GM12878 (cell line): ENCODE data around the gene WNK2. TPM values are rescaled to one million over a fixed set of nuclear protein-coding genes. Genes with fewer than 3 reads are reported as not detected.

Source experiments
- ATAC-seq: fragments of 200-7000 bp; cut with Tn5 transposase; 3 replicates; pipeline ENCODE4 v1.9.1; 2020; ENCODE audit warnings: mild to moderate bottlenecking, moderate library complexity
- BruUV-seq: library from RNA; stranded (reverse); fragments of 400-500 nt; replicated peaks from 2 replicates; lab custom pipeline; 2021; lab: Mats Ljungman, UMichigan
- CTCF ChIA-PET: fragments of 300-600 bp; sonication (Branson Sonifier 250); formaldehyde crosslinking; extraction: SDS; loops from one replicate; lab custom pipeline; 2021; ENCODE audit warnings: inconsistent platforms; lab: Yijun Ruan, JAX
- POLR2A ChIA-PET: fragments of 350-600 bp; formaldehyde crosslinking; extraction: SDS; loops from one replicate; lab custom pipeline; 2021; ENCODE audit warnings: inconsistent platforms; lab: Charles Lee
- RAD21 ChIA-PET: fragments of 300-600 bp; sonication (Branson Sonifier 250); formaldehyde crosslinking; loops from one replicate; lab custom pipeline; 2023; ENCODE audit warnings: antibody characterized with exemption; ENCODE audit not compliant: unreplicated experiment; lab: Charles Lee
- SMC1A ChIA-PET: fragments of 300-600 bp; sonication (Branson Sonifier 250); formaldehyde crosslinking; loops from one replicate; lab custom pipeline; 2023; ENCODE audit not compliant: unreplicated experiment, uncharacterized antibody; lab: Charles Lee
- DNase-seq: peaks from one replicate; pipeline ENCODE4 v3.0.0-alpha.2; 2011; ENCODE audit warnings: low read depth, low spot score
- FAIRE-seq: peaks from 3 replicates; lab custom pipeline; 2011; peaks lifted over from hg19 to GRCh38; lab: Jason Lieb, UNC
- H2AFZ ChIP-seq: 2 replicates; pipeline ENCODE4 v1.6.0; 2011; ENCODE audit warnings: low read depth, low read length, control low read depth; ENCODE audit not compliant: control insufficient read depth
- H3K27ac ChIP-seq: 2 replicates; pipeline ENCODE4 v1.5.1; 2011; ENCODE audit warnings: control low read depth; ENCODE audit not compliant: control insufficient read depth, insufficient read depth
- H3K27me3 ChIP-seq, 2 experiments: replicated peaks in 1 of 2; 2 replicates each; pipeline versions ENCODE4 v1.6.0 to v1.6.1; 2011; ENCODE audit warnings: low read length in 1 of 2; ENCODE audit not compliant: control insufficient read depth in 2 of 2, insufficient read depth in 2 of 2
- H3K36me3 ChIP-seq, 2 experiments: 2 replicates each; pipeline ENCODE4 v1.5.1; 2011; ENCODE audit warnings: low read length in 1 of 2; ENCODE audit not compliant: control insufficient read depth in 2 of 2, insufficient read depth in 2 of 2
- H3K4me1 ChIP-seq: 2 replicates; pipeline ENCODE4 v1.6.1; 2011; ENCODE audit warnings: mild to moderate bottlenecking, low read length, moderate library complexity, mixed read lengths; ENCODE audit not compliant: control insufficient read depth, insufficient read depth
- H3K4me2 ChIP-seq: 2 replicates; pipeline ENCODE4 v1.6.0; 2011; ENCODE audit warnings: control low read depth; ENCODE audit not compliant: control insufficient read depth, insufficient read depth
- H3K4me3 ChIP-seq: fragments of 200-600 bp; sonication (generic); 2 replicates; pipeline ENCODE4 v1.5.1; 2016
- H3K79me2 ChIP-seq: 2 replicates; pipeline ENCODE4 v1.6.0; 2011; ENCODE audit warnings: low read length; ENCODE audit not compliant: control insufficient read depth, insufficient read depth
- H3K9ac ChIP-seq: 2 replicates; pipeline ENCODE4 v1.8.0; 2011; ENCODE audit warnings: low read length, control low read depth, mixed read lengths; ENCODE audit not compliant: control insufficient read depth, insufficient read depth
- H3K9me3 ChIP-seq: replicated peaks from 3 replicates; pipeline ENCODE4 v1.5.1; 2011; ENCODE audit warnings: mild to moderate bottlenecking, low read length; ENCODE audit not compliant: control insufficient read depth, insufficient read depth
- H4K20me1 ChIP-seq: 2 replicates; pipeline ENCODE4 v1.6.0; 2011; ENCODE audit not compliant: control insufficient read depth, insufficient read depth
- CHD4 ChIP-seq: fragments of 200-600 bp; sonication (generic); IDR thresholded peaks from 2 replicates; pipeline ENCODE4 v1.6.1; 2016; ENCODE audit warnings: mild to moderate bottlenecking
- GABPA ChIP-seq: IDR thresholded peaks from 2 replicates; pipeline ENCODE4 v1.6.1; 2014; ENCODE audit warnings: antibody characterized with exemption, low read depth, mild to moderate bottlenecking, inconsistent platforms
- NFYA ChIP-seq: IDR thresholded peaks from 2 replicates; pipeline ENCODE4 v1.6.1; 2011; ENCODE audit warnings: low read depth, mild to moderate bottlenecking, low read length, improper control_type of control experiment, borderline replicate concordance
- SIX5 ChIP-seq: IDR thresholded peaks from 2 replicates; pipeline ENCODE4 v1.6.1; 2011; ENCODE audit warnings: mild to moderate bottlenecking, low read depth, low read length, moderate library complexity; ENCODE audit not compliant: severe bottlenecking
- TBL1XR1 ChIP-seq: IDR thresholded peaks from 2 replicates; pipeline ENCODE4 v1.6.1; 2012; ENCODE audit warnings: low read depth, low read length, improper control_type of control experiment
- ZNF274 ChIP-seq: IDR thresholded peaks from one replicate; pipeline ENCODE4 v1.8.0; 2011; ENCODE audit not compliant: insufficient read length, insufficient read depth
- WGBS: methylation state at CpG from one replicate; pipeline ENCODE4 v1.1.6; 2016; ENCODE audit warnings: low lambda C conversion rate; ENCODE audit not compliant: insufficient replicate concordance, insufficient coverage; ENCODE audit errors: missing lambda C conversion rate; 5-methylcytosine and 5-hydroxymethylcytosine counted together
- in situ Hi-C: fragments of 300-500 bp; cut with MboI; formaldehyde crosslinking; loops from 9 replicates; pipeline ENCODE4 v1.14.3; 2018; ENCODE audit warnings: mixed read lengths
- intact Hi-C: fragments of 100-400 bp; cut with micrococcal nuclease; formaldehyde crosslinking; loops from one replicate; pipeline ENCODE4 v1.14.2; 2022; ENCODE audit not compliant: unreplicated experiment
- polyA plus RNA-seq, 11 experiments: library from polyadenylated mRNA; depleted of rRNA in 4 of 11; unstranded in 6 of 11; stranded (reverse) in 5 of 11; fragments of >200 nt; fragmentation: Nextera tagmentation in 4 of 11; fragmentation: Illumina TruSeq in 1 of 11; extraction: Ambion mirVana in 4 of 11; extraction: Trizol in 1 of 11; gene quantifications; 1 replicate in 1 of 11; 2 replicates in 10 of 11; pipeline versions ENCODE4 v1.2.1 to v1.2.3, GENCODE V29; 2011 to 2016; ENCODE audit warnings: inconsistent platforms in 2 of 11, missing spikeins in 2 of 11, low read depth in 1 of 11
- total RNA-seq, 4 experiments: library from RNA; depleted of rRNA in 3 of 4; stranded (reverse); fragments of >200 nt in 3 of 4; fragmentation: Illumina TruSeq in 1 of 4; extraction: Trizol in 1 of 4; gene quantifications; 2 replicates each; pipeline versions ENCODE4 v1.2.1 to v1.2.3, GENCODE V29; 2013 to 2021
- TF ChIP-seq, protein P1 (sequence below): fragments of 450-650 bp; IDR thresholded peaks from 2 replicates; pipeline ENCODE4 v1.6.1; 2017; ENCODE audit warnings: antibody characterized with exemption, mild to moderate bottlenecking, moderate library complexity

The WNK2 gene
- total and polyA plus RNA-seq, 10 of the 15 experiments (the other 5 are each of a cell fraction or from before 2014, with no cell fraction given): 0.15 TPM; not detected in 9

GRCh38 chr9:93258419-93258817, 74.5 kb downstream of the WNK2 start:
- TF ChIP-seq ZNF274: no peak
- no peak for TF ChIP-seq CHD4
- no peak for TF ChIP-seq GABPA
- TF ChIP-seq, protein P1, sequence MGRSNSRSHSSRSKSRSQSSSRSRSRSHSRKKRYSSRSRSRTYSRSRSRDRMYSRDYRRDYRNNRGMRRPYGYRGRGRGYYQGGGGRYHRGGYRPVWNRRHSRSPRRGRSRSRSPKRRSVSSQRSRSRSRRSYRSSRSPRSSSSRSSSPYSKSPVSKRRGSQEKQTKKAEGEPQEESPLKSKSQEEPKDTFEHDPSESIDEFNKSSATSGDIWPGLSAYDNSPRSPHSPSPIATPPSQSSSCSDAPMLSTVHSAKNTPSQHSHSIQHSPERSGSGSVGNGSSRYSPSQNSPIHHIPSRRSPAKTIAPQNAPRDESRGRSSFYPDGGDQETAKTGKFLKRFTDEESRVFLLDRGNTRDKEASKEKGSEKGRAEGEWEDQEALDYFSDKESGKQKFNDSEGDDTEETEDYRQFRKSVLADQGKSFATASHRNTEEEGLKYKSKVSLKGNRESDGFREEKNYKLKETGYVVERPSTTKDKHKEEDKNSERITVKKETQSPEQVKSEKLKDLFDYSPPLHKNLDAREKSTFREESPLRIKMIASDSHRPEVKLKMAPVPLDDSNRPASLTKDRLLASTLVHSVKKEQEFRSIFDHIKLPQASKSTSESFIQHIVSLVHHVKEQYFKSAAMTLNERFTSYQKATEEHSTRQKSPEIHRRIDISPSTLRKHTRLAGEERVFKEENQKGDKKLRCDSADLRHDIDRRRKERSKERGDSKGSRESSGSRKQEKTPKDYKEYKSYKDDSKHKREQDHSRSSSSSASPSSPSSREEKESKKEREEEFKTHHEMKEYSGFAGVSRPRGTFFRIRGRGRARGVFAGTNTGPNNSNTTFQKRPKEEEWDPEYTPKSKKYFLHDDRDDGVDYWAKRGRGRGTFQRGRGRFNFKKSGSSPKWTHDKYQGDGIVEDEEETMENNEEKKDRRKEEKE: no peak
- TF ChIP-seq TBL1XR1: no peak
- TF ChIP-seq NFYA: no peak
- no peak for TF ChIP-seq SIX5
- TF ChIP-seq, all 136 proteins: peak for 0
- BruUV-seq: no TSS peak
- CTCF ChIA-PET: no interaction called here
- no peaks in the 10 kb centered on the region for H3K36me3 ChIP-seq
- POLR2A ChIA-PET: no interaction called here
- intact Hi-C loops (no loop called here), in situ Hi-C loops (no loop called here)
- H4K20me1 ChIP-seq: no peaks in the 10 kb centered on the region
- H2AFZ ChIP-seq: no peak overlapping the region
- H3K4me1 ChIP-seq: no peaks in the 10 kb centered on the region
- H3K9ac ChIP-seq: no peak overlapping the region
- FAIRE-seq (no peak), ATAC-seq (no peak), DNase-seq (no peak)
- no peak overlapping the region for H3K27ac ChIP-seq
- no peaks in the 10 kb centered on the region for H3K9me3 ChIP-seq
- no peak overlapping the region for H3K4me2 ChIP-seq
- RAD21 ChIA-PET: no interaction called here
- no peaks in the 10 kb centered on the region for H3K27me3 ChIP-seq
- WGBS: 53% methylated on average over 4 of the region's 4 CpGs
- no peaks in the 10 kb centered on the region for H3K79me2 ChIP-seq
- SMC1A ChIA-PET: no interaction called here
- no peak overlapping the region for H3K4me3 ChIP-seq
